WTC11 (cell line): Measurements from ENCODE around the gene GLRX.

ENCODE experiments used
- HMGXB4 ChIP-seq: sonication (generic); formaldehyde crosslinking; IDR thresholded peaks from 2 replicates; pipeline ENCODE4 v1.8.1; 2023; ENCODE audit warnings: mild to moderate bottlenecking, moderate library complexity, missing genetic modification reagents
- MAX ChIP-seq: sonication (generic); formaldehyde crosslinking; IDR thresholded peaks from 2 replicates; pipeline ENCODE4 v1.8.0; 2022; ENCODE audit warnings: mild to moderate bottlenecking, missing genetic modification reagents
- NR2C2 ChIP-seq: sonication (generic); formaldehyde crosslinking; IDR thresholded peaks from 2 replicates; pipeline ENCODE4 v1.8.0; 2022; ENCODE audit warnings: mild to moderate bottlenecking, missing genetic modification reagents
- OVOL2 ChIP-seq: fragments of 250-450 bp; sonication (Bioruptor Pico); IDR thresholded peaks from 2 replicates; pipeline ENCODE4 v1.9.0; 2021; ENCODE audit warnings: mild to moderate bottlenecking, borderline replicate concordance
- PRDM15 ChIP-seq: sonication (generic); formaldehyde crosslinking; IDR thresholded peaks from 2 replicates; pipeline ENCODE4 v1.8.0; 2022; ENCODE audit warnings: missing genetic modification reagents
- SP1 ChIP-seq: sonication (generic); formaldehyde crosslinking; conservative IDR thresholded peaks from 2 replicates; pipeline ENCODE4 v1.8.1; 2022; ENCODE audit warnings: missing genetic modification reagents
- ZBTB21 ChIP-seq: sonication (generic); formaldehyde crosslinking; IDR thresholded peaks from 2 replicates; pipeline ENCODE4 v1.8.1; 2023; ENCODE audit warnings: mild to moderate bottlenecking, missing genetic modification reagents, borderline replicate concordance
- ZNF263 ChIP-seq: sonication (generic); formaldehyde crosslinking; IDR thresholded peaks from 2 replicates; pipeline ENCODE4 v1.8.1; 2022; ENCODE audit warnings: low read depth, mild to moderate bottlenecking, moderate library complexity, missing genetic modification reagents
- ZNF396 ChIP-seq: fragments of 250-450 bp; sonication (Bioruptor Pico); IDR thresholded peaks from 2 replicates; pipeline ENCODE4 v1.8.0; 2021; ENCODE audit warnings: mild to moderate bottlenecking, moderate library complexity, borderline replicate concordance
- TF ChIP-seq, protein P1 (sequence below): fragments of 200-600 bp; IDR thresholded peaks from 2 replicates; pipeline ENCODE4 v1.8.0; 2022; ENCODE audit warnings: antibody characterized with exemption

GRCh38 chr5:95863383-95863757, 40.8 kb upstream of the GLRX start:
- TF ChIP-seq ZNF396 (CRISPR knock-in tag) (no peak), MAX (CRISPR knock-in tag) (no peak), HMGXB4 (CRISPR knock-in tag) (no peak), OVOL2 (no peak), SP1 (CRISPR knock-in tag) (no peak), PRDM15 (CRISPR knock-in tag) (no peak), ZNF263 (CRISPR knock-in tag) (no peak), NR2C2 (CRISPR knock-in tag) (no peak), ZBTB21 (no peak)
- TF ChIP-seq, protein P1, sequence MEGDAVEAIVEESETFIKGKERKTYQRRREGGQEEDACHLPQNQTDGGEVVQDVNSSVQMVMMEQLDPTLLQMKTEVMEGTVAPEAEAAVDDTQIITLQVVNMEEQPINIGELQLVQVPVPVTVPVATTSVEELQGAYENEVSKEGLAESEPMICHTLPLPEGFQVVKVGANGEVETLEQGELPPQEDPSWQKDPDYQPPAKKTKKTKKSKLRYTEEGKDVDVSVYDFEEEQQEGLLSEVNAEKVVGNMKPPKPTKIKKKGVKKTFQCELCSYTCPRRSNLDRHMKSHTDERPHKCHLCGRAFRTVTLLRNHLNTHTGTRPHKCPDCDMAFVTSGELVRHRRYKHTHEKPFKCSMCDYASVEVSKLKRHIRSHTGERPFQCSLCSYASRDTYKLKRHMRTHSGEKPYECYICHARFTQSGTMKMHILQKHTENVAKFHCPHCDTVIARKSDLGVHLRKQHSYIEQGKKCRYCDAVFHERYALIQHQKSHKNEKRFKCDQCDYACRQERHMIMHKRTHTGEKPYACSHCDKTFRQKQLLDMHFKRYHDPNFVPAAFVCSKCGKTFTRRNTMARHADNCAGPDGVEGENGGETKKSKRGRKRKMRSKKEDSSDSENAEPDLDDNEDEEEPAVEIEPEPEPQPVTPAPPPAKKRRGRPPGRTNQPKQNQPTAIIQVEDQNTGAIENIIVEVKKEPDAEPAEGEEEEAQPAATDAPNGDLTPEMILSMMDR, result no peak
